Keratinocyte (primary cell): Measurements from ENCODE around the gene FGF12.

Source experiments
- EZH2 ChIP-seq: IDR thresholded peaks from one replicate; pipeline ENCODE4 v1.6.1; 2012; ENCODE audit warnings: inconsistent platforms, mild to moderate bottlenecking, low read length, moderate library complexity
- TF ChIP-seq, protein P1 (sequence below), 3 experiments: IDR thresholded peaks in 1 of 3; conservative IDR thresholded peaks in 1 of 3; optimal IDR thresholded peaks in 1 of 3; 2 replicates in 2 of 3; 3 replicates in 1 of 3; pipeline versions ENCODE3 to v1.5.1; 2011; ENCODE audit warnings: low read length in 3 of 3, mild to moderate bottlenecking in 3 of 3, moderate library complexity in 2 of 3, control low read depth in 1 of 3, inconsistent platforms in 1 of 3; ENCODE audit not compliant: insufficient read depth in 2 of 3; ENCODE audit errors: extremely low read depth in 1 of 3

DNA sequence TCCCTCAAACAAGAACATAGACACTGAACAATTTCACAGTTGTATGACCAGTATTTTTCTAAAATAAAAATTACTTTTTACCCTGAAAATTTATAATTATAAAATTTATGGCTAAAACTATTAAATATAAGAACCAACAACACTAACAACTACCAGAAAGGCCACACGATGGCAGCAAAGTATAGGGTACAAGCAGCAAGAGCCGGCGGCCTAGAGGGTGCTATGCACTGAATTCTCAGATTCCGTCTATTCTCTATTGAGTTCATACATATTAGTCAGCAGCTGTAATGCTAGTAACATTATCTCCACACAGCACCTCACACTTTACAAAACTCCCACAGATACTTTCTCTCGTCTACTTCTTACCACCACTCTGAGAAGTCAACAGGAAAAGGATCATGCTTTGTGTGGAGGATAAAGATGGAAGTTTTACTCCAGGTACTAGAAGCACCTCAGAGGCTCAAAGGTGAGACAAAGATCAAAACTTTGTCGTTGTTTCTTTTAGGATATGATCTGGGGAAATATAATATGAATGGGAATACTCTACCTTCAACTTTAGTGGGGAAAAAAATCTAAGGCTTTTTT is 160.5 kb downstream of the FGF12 start:
- TF ChIP-seq, protein P1, sequence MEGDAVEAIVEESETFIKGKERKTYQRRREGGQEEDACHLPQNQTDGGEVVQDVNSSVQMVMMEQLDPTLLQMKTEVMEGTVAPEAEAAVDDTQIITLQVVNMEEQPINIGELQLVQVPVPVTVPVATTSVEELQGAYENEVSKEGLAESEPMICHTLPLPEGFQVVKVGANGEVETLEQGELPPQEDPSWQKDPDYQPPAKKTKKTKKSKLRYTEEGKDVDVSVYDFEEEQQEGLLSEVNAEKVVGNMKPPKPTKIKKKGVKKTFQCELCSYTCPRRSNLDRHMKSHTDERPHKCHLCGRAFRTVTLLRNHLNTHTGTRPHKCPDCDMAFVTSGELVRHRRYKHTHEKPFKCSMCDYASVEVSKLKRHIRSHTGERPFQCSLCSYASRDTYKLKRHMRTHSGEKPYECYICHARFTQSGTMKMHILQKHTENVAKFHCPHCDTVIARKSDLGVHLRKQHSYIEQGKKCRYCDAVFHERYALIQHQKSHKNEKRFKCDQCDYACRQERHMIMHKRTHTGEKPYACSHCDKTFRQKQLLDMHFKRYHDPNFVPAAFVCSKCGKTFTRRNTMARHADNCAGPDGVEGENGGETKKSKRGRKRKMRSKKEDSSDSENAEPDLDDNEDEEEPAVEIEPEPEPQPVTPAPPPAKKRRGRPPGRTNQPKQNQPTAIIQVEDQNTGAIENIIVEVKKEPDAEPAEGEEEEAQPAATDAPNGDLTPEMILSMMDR (optimal IDR thresholded peaks at IDR 0.05 in 1 of 3, IDR thresholded peaks at IDR 0.05 in 1 of 3, conservative IDR thresholded peaks at IDR 0.05 in 1 of 3; ENCODE audit: extremely low read depth in 1 of 3, insufficient read depth in 2 of 3, low read length in 3 of 3): peak; percentile 45 to 73 (median 62)
- TF ChIP-seq EZH2: no peak
